Thyroid gland (tissue), 4 donors: ENCODE measurements around the gene CER1. TPM values are rescaled to one million over a fixed set of nuclear protein-coding genes. Genes with fewer than 3 reads are reported as not detected.

Source experiments
- DNase-seq, 2 donors: peaks; one replicate each; pipeline ENCODE4 v3.0.0-alpha.2; 2019
- H3K27ac ChIP-seq, 3 donors: fragments of 200-600 bp; sonication (generic); 1 replicate in 2 of 3; 2 replicates in 1 of 3; pipeline ENCODE4 v1.5.1; 2016 to 2019; ENCODE audit warnings: mild to moderate bottlenecking in 1 of 3, moderate library complexity in 1 of 3
- H3K27me3 ChIP-seq: fragments of 200-600 bp; sonication (generic); one replicate; pipeline ENCODE4 v1.5.1; 2019
- H3K36me3 ChIP-seq, 2 donors: fragments of 200-600 bp; sonication (generic); one replicate each; pipeline ENCODE4 v1.5.1; 2016 to 2019
- H3K4me1 ChIP-seq, 2 donors: fragments of 200-600 bp; sonication (generic); one replicate each; pipeline ENCODE4 v1.5.1; 2017 to 2019
- H3K4me3 ChIP-seq, 3 donors: fragments of 200-600 bp; sonication (generic); replicated peaks in 1 of 3; 1 replicate in 2 of 3; 2 replicates in 1 of 3; pipeline ENCODE4 v1.5.1; 2016; ENCODE audit warnings: mild to moderate bottlenecking in 1 of 3
- H3K9me3 ChIP-seq: fragments of 200-600 bp; sonication (generic); one replicate; pipeline ENCODE4 v1.5.1; 2017
- POLR2A ChIP-seq, 2 donors: fragments of 450-650 bp; IDR thresholded peaks; one replicate each; pipeline ENCODE4 v1.6.1; 2017; ENCODE audit warnings: antibody characterized with exemption in 2 of 2, mild to moderate bottlenecking in 2 of 2, moderate library complexity in 1 of 2
- WGBS, 2 donors: methylation state at CpG; one replicate each; pipeline ENCODE4 v1.1.5; 2017; 5-methylcytosine and 5-hydroxymethylcytosine counted together
- intact Hi-C: fragments of 100-400 bp; cut with DNase I; formaldehyde crosslinking; loops from one replicate; pipeline ENCODE4 v1.15.1; 2023
- total RNA-seq, 4 donors: library from RNA; depleted of rRNA; stranded (reverse); fragments of >200 nt; gene quantifications; one replicate each; pipeline ENCODE4 v1.2.3, GENCODE V29; 2016
- TF ChIP-seq, protein P1 (sequence below), 6 experiments: fragments of 200-600 bp in 3 of 6; fragments of 450-650 bp in 3 of 6; sonication (generic) in 3 of 6; IDR thresholded peaks; one replicate each; pipeline ENCODE4 v1.5.1; 2016 to 2019; ENCODE audit warnings: antibody characterized with exemption in 6 of 6, mild to moderate bottlenecking in 2 of 6, inconsistent platforms in 1 of 6, moderate library complexity in 1 of 6

CER1 gene
- total RNA-seq, 4 donors from 2014 or later, result not detected

DNA sequence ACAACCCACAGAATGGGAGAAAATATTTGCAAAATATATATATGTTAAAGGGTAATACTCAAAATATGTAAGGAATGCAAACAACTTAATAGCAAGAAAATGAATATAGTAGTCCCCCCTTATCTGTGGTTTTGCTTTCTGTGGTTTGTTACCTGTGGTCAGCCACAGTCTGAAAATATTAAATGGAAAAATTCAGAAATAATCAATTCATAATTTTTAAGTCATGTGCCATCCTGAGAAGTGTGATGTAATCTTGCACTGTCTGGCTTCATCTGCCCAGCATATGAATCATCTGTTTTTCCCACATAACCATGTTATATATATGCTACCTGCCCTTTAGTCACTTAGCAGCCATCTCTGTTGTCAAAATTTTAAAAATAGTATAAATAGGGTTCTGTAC lies 11.7 kb downstream of the CER1 start:
- DNase-seq, result no peak
- no peak overlapping the region for H3K27ac ChIP-seq
- H3K27me3 ChIP-seq, result no peaks in the 10 kb centered on the region
- no peak for TF ChIP-seq POLR2A (IDR thresholded peaks at IDR 0.05)
- TF ChIP-seq, protein P1, sequence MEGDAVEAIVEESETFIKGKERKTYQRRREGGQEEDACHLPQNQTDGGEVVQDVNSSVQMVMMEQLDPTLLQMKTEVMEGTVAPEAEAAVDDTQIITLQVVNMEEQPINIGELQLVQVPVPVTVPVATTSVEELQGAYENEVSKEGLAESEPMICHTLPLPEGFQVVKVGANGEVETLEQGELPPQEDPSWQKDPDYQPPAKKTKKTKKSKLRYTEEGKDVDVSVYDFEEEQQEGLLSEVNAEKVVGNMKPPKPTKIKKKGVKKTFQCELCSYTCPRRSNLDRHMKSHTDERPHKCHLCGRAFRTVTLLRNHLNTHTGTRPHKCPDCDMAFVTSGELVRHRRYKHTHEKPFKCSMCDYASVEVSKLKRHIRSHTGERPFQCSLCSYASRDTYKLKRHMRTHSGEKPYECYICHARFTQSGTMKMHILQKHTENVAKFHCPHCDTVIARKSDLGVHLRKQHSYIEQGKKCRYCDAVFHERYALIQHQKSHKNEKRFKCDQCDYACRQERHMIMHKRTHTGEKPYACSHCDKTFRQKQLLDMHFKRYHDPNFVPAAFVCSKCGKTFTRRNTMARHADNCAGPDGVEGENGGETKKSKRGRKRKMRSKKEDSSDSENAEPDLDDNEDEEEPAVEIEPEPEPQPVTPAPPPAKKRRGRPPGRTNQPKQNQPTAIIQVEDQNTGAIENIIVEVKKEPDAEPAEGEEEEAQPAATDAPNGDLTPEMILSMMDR (IDR thresholded peaks at IDR 0.05), result no peak
- no peak overlapping the region for H3K4me3 ChIP-seq
- H3K9me3 ChIP-seq, result no peaks in the 10 kb centered on the region
- H3K36me3 ChIP-seq, result no peaks in the 10 kb centered on the region
- H3K4me1 ChIP-seq, result no peaks in the 10 kb centered on the region
- intact Hi-C loops, result no loop called here

DNA sequence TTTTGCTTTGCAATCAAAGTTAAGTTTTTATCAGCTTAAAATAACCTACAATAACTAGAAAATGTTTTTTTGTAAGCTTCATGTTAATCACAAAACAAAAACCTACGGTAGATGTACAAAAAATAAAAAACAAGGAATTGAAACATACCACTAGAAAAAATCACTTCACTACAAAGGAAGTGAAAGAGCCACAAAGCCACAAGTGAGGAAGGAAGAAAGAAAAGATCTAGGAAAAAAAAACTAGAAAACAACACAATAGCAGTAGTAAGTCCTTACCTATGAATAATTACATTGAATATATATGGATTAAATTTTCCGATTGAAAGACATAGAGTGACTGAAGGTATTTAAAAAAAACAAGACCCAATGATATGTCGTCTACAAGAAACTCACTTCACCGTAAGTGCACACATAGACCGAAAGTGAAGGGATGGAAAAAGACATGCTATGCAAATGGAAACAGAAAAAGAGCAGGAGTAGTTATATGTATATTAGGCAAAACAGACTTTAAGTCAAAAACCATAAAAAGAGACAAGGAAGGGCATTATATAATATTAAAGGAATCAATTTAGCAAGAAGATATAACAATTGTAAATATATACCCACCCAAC lies 15.9 kb downstream of the CER1 start:
- intact Hi-C loops, result no loop called here
- no peak for TF ChIP-seq POLR2A (IDR thresholded peaks at IDR 0.05)
- TF ChIP-seq, protein P1 (IDR thresholded peaks at IDR 0.05), result no peak
- H3K36me3 ChIP-seq, result no peaks in the 10 kb centered on the region
- no peaks in the 10 kb centered on the region for H3K27me3 ChIP-seq
- H3K4me3 ChIP-seq, result no peak overlapping the region
- DNase-seq, result no peak
- no peaks in the 10 kb centered on the region for H3K4me1 ChIP-seq
- no peak overlapping the region for H3K27ac ChIP-seq
- 90 to 96% methylated on average over 5 of the region's 5 CpGs for WGBS, 2 donors
- H3K9me3 ChIP-seq, result no peaks in the 10 kb centered on the region

DNA sequence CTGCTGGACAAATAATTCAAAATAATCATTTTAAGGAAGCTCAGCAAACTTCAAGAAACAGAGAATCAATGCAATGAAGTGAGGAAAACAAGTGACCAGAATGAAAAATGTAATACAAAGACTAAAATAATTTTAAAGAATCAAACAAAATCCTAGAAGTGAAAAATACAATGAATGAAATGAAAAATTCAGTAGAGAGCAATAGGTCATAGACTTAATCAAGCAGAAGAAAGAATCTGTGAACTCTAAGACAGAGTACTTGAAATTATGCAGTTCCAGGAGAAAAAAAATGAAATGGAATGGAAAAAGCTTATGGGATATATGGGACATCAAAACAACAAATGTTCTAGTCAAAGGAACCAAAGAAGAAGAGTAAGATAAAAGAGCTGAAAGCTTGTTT lies 17.5 kb downstream of the CER1 start:
- H3K9me3 ChIP-seq, result no peaks in the 10 kb centered on the region
- intact Hi-C loops, result no loop called here
- H3K4me3 ChIP-seq, result no peak overlapping the region
- H3K36me3 ChIP-seq, result no peaks in the 10 kb centered on the region
- no peak for TF ChIP-seq POLR2A (IDR thresholded peaks at IDR 0.05)
- TF ChIP-seq, protein P1 (IDR thresholded peaks at IDR 0.05), result no peak
- H3K4me1 ChIP-seq, result no peaks in the 10 kb centered on the region
- H3K27ac ChIP-seq, result no peak overlapping the region
- DNase-seq, result no peak
- no peaks in the 10 kb centered on the region for H3K27me3 ChIP-seq

DNA sequence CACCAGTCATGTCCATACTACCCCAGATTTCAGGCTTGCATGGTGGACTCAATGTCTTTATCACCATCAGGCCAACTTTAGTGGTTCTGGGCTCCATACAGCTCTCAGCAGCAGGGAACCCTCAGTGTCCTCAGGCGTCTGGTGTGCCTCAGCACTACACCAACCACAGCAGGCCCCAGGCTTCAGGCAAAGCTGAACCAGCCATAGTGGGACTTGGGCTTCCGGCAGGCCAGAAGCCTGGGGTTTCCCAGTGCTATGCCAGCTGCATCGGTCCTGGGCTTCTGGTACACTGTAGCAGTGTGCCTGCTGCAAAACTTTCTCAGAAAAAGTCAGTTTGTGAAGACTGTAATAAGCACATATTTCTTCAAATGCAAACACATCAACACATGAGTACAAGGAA lies 18.3 kb downstream of the CER1 start:
- Histone ChIP-seq H3K27ac (no peak overlapping the region), H3K36me3 (no peaks in the 10 kb centered on the region), H3K27me3 (no peaks in the 10 kb centered on the region), H3K9me3 (no peaks in the 10 kb centered on the region), H3K4me3 (no peak overlapping the region), H3K4me1 (no peaks in the 10 kb centered on the region)
- intact Hi-C loops, result no loop called here
- no peak for DNase-seq
- 92 to 95% methylated on average over 3 of the region's 3 CpGs for WGBS, 2 donors
- TF ChIP-seq POLR2A (IDR thresholded peaks at IDR 0.05), result no peak
- TF ChIP-seq, protein P1 (IDR thresholded peaks at IDR 0.05), result no peak

DNA sequence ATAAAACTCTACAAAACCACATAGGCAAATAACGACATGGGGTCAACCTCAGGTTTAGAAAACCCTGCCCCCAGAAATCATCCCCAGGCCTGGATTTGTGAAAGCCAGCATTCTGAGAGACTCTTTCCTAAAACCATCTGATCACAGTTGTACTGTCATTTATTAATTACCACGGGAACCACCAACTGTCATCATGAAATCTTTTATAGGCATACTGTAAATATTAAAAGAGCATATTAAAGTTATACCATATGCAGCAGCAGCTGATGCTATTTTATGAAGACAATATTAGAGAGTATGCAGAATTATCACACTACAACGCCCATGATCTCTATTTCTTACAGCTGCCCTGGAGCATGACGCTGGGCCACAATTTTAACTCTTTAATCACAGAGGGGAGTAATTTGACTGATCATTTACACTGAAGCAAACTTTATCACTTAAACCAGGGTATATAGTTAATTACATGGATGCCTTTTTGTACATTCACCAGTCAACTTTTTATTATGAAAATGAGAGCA lies 20.3 kb downstream of the CER1 start:
- Histone ChIP-seq H3K4me3 (no peak overlapping the region), H3K27ac (no peak overlapping the region), H3K27me3 (no peaks in the 10 kb centered on the region), H3K9me3 (no peaks in the 10 kb centered on the region), H3K4me1 (no peaks in the 10 kb centered on the region), H3K36me3 (no peaks in the 10 kb centered on the region)
- intact Hi-C loops, result no loop called here
- DNase-seq, result no peak
- TF ChIP-seq, protein P1 (IDR thresholded peaks at IDR 0.05), result no peak
- no peak for TF ChIP-seq POLR2A (IDR thresholded peaks at IDR 0.05)
- 47 to 57% methylated on average over 4 of the region's 4 CpGs for WGBS, 2 donors
